MM.1S (cell line): ENCODE results near the gene AGTRAP.

Experiments
- DNase-seq: peaks from one replicate; pipeline ENCODE4 v3.0.0-alpha.2; 2015
- H2AFZ ChIP-seq: fragments of 300-600 bp; sonication (generic); 2 replicates; pipeline ENCODE4 v1.6.0; 2016; ENCODE audit warnings: antibody characterized with exemption, low read length
- H3F3A ChIP-seq: fragments of 300-600 bp; sonication (generic); 2 replicates; pipeline ENCODE4 v1.6.1; 2016; ENCODE audit warnings: mild to moderate bottlenecking, antibody characterized with exemption, low read length, moderate library complexity, mixed read lengths; ENCODE audit not compliant: insufficient read depth
- H3K27ac ChIP-seq: fragments of 300-600 bp; sonication (generic); 2 replicates; pipeline ENCODE4 v1.5.1; 2016; ENCODE audit warnings: mild to moderate bottlenecking, low read length
- H3K27me3 ChIP-seq: fragments of 300-600 bp; sonication (generic); replicated peaks from 2 replicates; pipeline ENCODE4 v1.6.0; 2016; ENCODE audit warnings: low read length; ENCODE audit not compliant: insufficient read depth
- H3K36me3 ChIP-seq: fragments of 300-600 bp; sonication (generic); replicated peaks from 2 replicates; pipeline ENCODE4 v1.6.1; 2016; ENCODE audit warnings: mild to moderate bottlenecking, low read length, mixed read lengths; ENCODE audit not compliant: insufficient read depth
- H3K4me1 ChIP-seq: fragments of 300-600 bp; sonication (generic); 2 replicates; pipeline ENCODE4 v1.6.1; 2016; ENCODE audit warnings: low read length, mixed read lengths
- H3K4me2 ChIP-seq: fragments of 300-600 bp; sonication (generic); 2 replicates; pipeline ENCODE4 v1.6.0; 2016; ENCODE audit warnings: low read depth, low read length
- H3K4me3 ChIP-seq: fragments of 300-600 bp; sonication (generic); 2 replicates; pipeline ENCODE4 v1.5.1; 2016; ENCODE audit warnings: low read length, mixed read lengths
- H3K79me2 ChIP-seq: fragments of 300-600 bp; sonication (generic); 2 replicates; pipeline ENCODE4 v1.6.1; 2016; ENCODE audit warnings: mixed run types, low read length, mixed read lengths
- H3K9ac ChIP-seq: fragments of 300-600 bp; sonication (generic); 2 replicates; pipeline ENCODE4 v1.6.1; 2016; ENCODE audit warnings: low read length, mixed read lengths
- H3K9me2 ChIP-seq: fragments of 300-600 bp; sonication (generic); replicated peaks from 2 replicates; pipeline ENCODE4 v1.6.1; 2016; ENCODE audit warnings: mild to moderate bottlenecking, low read length, mixed read lengths; ENCODE audit not compliant: insufficient read depth
- H3K9me3 ChIP-seq: fragments of 300-600 bp; sonication (generic); replicated peaks from 2 replicates; pipeline ENCODE4 v1.6.1; 2016; ENCODE audit warnings: mild to moderate bottlenecking, low read length, mixed read lengths; ENCODE audit not compliant: insufficient read depth
- H4K20me1 ChIP-seq: fragments of 300-600 bp; sonication (generic); 2 replicates; pipeline ENCODE4 v1.6.1; 2016; ENCODE audit warnings: mild to moderate bottlenecking, low read length, moderate library complexity, mixed read lengths; ENCODE audit not compliant: insufficient read depth
- CTCF ChIP-seq: fragments of 300-600 bp; sonication (generic); IDR thresholded peaks from 2 replicates; pipeline ENCODE4 v1.5.1; 2016; ENCODE audit warnings: antibody characterized with exemption, low read length, mixed read lengths
- EZH2 ChIP-seq: fragments of 300-600 bp; sonication (generic); optimal IDR thresholded peaks from 2 replicates; pipeline ENCODE3; 2017; ENCODE audit warnings: low read depth, mild to moderate bottlenecking, antibody characterized with exemption, low read length, mixed read lengths
- EZH2phosphoT487 ChIP-seq: fragments of 300-600 bp; sonication (generic); IDR thresholded peaks from 2 replicates; pipeline ENCODE4 v1.6.1; 2018; ENCODE audit warnings: antibody characterized with exemption, low read length

Gene AGTRAP

GRCh38 chr1:11736746-11737639, 1.1 kb downstream of the AGTRAP start:
- H3K36me3 ChIP-seq: no peaks in the 10 kb centered on the region
- H3K9me3 ChIP-seq: no peaks in the 10 kb centered on the region
- H3K4me2 ChIP-seq: peak overlapping the region; percentile 96
- H3K4me3 ChIP-seq: peak overlapping the region; percentile 99
- H2AFZ ChIP-seq: peak overlapping the region; percentile 96
- peak overlapping the region; percentile 65 for H3K27ac ChIP-seq
- H3F3A ChIP-seq: peaks cover 24% of the 10 kb centered on the region
- no peaks in the 10 kb centered on the region for H3K9me2 ChIP-seq
- peaks cover 40% of the 10 kb centered on the region for H3K4me1 ChIP-seq
- peak; percentile 73 for DNase-seq
- peak overlapping the region; percentile 91 for H3K9ac ChIP-seq
- H4K20me1 ChIP-seq: no peaks in the 10 kb centered on the region
- no peaks in the 10 kb centered on the region for H3K27me3 ChIP-seq
- peaks cover 7% of the 10 kb centered on the region for H3K79me2 ChIP-seq
- TF ChIP-seq EZH2 (no peak), CTCF (no peak), EZH2phosphoT487 (no peak)

DNA sequence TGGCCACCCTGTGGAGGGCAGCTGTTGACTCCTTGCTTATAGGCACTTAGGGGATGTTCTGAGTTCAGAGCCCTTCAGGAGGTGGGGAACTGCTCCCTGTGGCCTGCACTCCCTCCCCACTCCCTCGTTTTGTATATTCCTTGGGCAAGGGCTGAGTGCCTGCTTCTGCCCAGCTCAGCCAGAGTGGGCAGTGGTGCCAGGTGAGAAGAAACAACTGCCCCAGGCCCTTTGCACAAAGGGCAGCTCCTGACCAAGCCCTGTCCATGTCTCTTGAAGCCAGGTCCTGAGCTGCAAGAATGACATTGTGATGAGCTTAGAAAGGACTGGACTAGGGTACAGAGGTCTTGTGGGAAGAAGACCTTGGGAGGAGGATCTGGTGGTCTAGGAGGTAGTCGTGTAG, 2.2 kb downstream of the AGTRAP start:
- DNase-seq: no peak
- no peaks in the 10 kb centered on the region for H3K27me3 ChIP-seq
- peaks cover 40% of the 10 kb centered on the region for H3K4me1 ChIP-seq
- H3K4me2 ChIP-seq: no peak overlapping the region
- no peak overlapping the region for H3K4me3 ChIP-seq
- TF ChIP-seq EZH2phosphoT487: no peak
- TF ChIP-seq CTCF: no peak
- no peak for TF ChIP-seq EZH2
- H3K9me2 ChIP-seq: no peaks in the 10 kb centered on the region
- H3K27ac ChIP-seq: no peak overlapping the region
- peaks cover 7% of the 10 kb centered on the region for H3K79me2 ChIP-seq
- peaks cover 24% of the 10 kb centered on the region for H3F3A ChIP-seq
- H3K9ac ChIP-seq: no peak overlapping the region
- H2AFZ ChIP-seq: no peak overlapping the region
- no peaks in the 10 kb centered on the region for H3K9me3 ChIP-seq
- no peaks in the 10 kb centered on the region for H3K36me3 ChIP-seq
- no peaks in the 10 kb centered on the region for H4K20me1 ChIP-seq

DNA sequence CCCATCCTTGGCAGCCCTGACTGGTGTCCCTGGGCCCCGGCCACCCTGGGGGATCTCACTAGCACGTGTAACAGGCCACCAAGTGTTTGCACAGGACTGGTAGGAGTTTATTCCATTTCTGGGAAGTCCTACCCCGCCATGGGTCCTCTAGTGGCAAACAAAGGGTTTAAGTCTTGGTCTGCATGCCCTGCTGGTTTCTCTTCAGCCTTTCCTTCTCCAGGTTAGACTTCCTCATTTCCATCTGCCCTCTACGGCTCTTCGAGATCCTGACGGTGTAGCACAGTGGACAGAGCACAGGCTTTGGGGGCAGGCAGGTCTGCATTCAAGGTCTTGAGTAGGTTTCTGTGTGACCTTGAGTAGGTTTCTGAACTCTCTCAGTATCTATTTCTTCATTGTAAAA, 2.8 kb downstream of the AGTRAP start:
- Histone ChIP-seq H3K36me3 (no peaks in the 10 kb centered on the region), H3K79me2 (peaks cover 7% of the 10 kb centered on the region), H3F3A (peaks cover 24% of the 10 kb centered on the region), H3K27me3 (no peaks in the 10 kb centered on the region), H3K4me1 (peaks cover 40% of the 10 kb centered on the region), H3K9ac (no peak overlapping the region), H3K4me3 (no peak overlapping the region), H3K9me2 (no peaks in the 10 kb centered on the region), H3K4me2 (no peak overlapping the region), H3K27ac (no peak overlapping the region), H3K9me3 (no peaks in the 10 kb centered on the region), H2AFZ (no peak overlapping the region), H4K20me1 (no peaks in the 10 kb centered on the region)
- TF ChIP-seq CTCF: no peak
- TF ChIP-seq EZH2phosphoT487: no peak
- no peak for TF ChIP-seq EZH2
- DNase-seq: no peak
